NT2/D1 (cell line): ENCODE data around the gene NAP1L5.

Source experiments
- DNase-seq: peaks from one replicate; pipeline ENCODE4 v3.0.0-alpha.2; 2011; ENCODE audit warnings: low read depth, low spot score
- H3K27me3 ChIP-seq: 2 replicates; pipeline ENCODE4 v1.6.0; 2011; ENCODE audit warnings: mild to moderate bottlenecking; ENCODE audit not compliant: insufficient read length, insufficient read depth
- H3K36me3 ChIP-seq: 2 replicates; pipeline ENCODE4 v1.6.1; 2011; ENCODE audit warnings: mild to moderate bottlenecking, low read length, mixed read lengths; ENCODE audit not compliant: insufficient read depth, insufficient read length
- H3K4me1 ChIP-seq: 2 replicates; pipeline ENCODE4 v1.5.1; 2011; ENCODE audit not compliant: insufficient read depth, insufficient read length
- H3K4me3 ChIP-seq: 2 replicates; pipeline ENCODE4 v1.5.1; 2011; ENCODE audit warnings: low read depth; ENCODE audit not compliant: insufficient read length
- H3K9ac ChIP-seq: 2 replicates; pipeline ENCODE4 v1.6.0; 2011; ENCODE audit warnings: low read depth; ENCODE audit not compliant: insufficient read length
- H3K9me3 ChIP-seq: 2 replicates; pipeline ENCODE4 v1.5.1; 2011; ENCODE audit warnings: mild to moderate bottlenecking, low read length; ENCODE audit not compliant: insufficient read depth
- SUZ12 ChIP-seq: IDR thresholded peaks from 2 replicates; pipeline ENCODE4 v1.6.1; 2011; ENCODE audit not compliant: insufficient read length, insufficient read depth; ENCODE audit errors: extremely low read depth
- YY1 ChIP-seq: IDR thresholded peaks from 2 replicates; pipeline ENCODE4 v1.6.1; 2011; ENCODE audit not compliant: insufficient read length, insufficient read depth
- ZNF274 ChIP-seq: IDR thresholded peaks from 2 replicates; pipeline ENCODE4 v1.6.1; 2011; ENCODE audit warnings: mild to moderate bottlenecking, low read depth, low read length

Gene NAP1L5

DNA sequence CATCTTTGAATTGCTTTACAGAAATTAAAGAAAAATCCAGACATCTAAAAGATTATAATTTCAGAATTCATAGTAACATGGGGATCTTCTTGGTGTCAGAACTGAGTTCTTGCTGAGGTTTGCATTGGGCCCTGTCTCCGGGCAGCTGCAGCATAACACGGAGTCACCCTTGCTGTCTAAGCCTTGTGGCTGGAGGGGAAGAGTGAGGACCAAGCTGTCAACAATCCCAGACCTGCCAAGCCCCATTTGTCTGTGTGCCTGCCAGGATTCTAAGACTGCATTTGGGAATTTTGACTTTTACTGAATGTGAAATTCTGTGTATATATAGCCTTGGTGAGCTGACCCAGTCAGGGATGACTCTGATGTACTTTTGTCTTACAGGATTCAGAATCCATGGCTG is 25.2 kb upstream of the NAP1L5 start:
- no peak for DNase-seq
- Histone ChIP-seq H3K4me3 (no peak overlapping the region), H3K27me3 (no peaks in the 10 kb centered on the region), H3K9ac (no peak overlapping the region), H3K9me3 (peaks cover 2% of the 10 kb centered on the region; the same call in 1 of the 2 replicates), H3K36me3 (peaks cover 5% of the 10 kb centered on the region), H3K4me1 (no peaks in the 10 kb centered on the region)
- no peak for TF ChIP-seq ZNF274
- no peak for TF ChIP-seq SUZ12

DNA sequence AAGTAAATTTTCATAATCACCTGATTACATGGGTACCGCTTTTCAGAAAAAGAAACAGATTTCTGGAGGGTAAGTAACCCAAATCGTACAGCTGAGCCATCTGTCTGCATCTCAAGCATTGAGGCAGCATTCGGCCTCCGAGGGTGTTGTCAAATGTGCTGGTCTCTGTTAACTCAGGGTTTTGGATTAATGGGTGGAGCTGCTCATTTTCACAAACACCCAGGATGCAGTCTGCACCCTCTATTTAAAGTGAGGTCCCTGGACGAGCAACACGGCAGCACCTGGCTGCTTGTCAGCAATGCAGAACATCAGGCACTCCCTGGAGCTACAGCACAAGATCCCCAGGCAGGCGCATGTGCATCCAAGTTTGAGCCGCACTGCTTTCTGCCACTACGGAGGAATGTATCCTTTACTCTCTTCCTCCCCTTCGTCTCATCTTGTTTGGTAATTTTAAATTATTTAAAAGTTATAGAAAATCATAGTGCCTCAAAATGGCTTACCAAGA is 24.7 kb upstream of the NAP1L5 start:
- Histone ChIP-seq H3K9me3 (peaks cover 6% of the 10 kb centered on the region; the same call in 1 of the 2 replicates), H3K4me3 (no peak overlapping the region), H3K36me3 (no peaks in the 10 kb centered on the region), H3K27me3 (no peaks in the 10 kb centered on the region), H3K9ac (no peak overlapping the region), H3K4me1 (no peaks in the 10 kb centered on the region)
- TF ChIP-seq ZNF274 (no peak), YY1 (no peak), SUZ12 (no peak)
- DNase-seq: no peak

- no peak for DNase-seq
- no peaks in the 10 kb centered on the region for H3K36me3 ChIP-seq
- H3K4me1 ChIP-seq: no peaks in the 10 kb centered on the region
- no peak overlapping the region for H3K9ac ChIP-seq
- H3K4me3 ChIP-seq: no peak overlapping the region
- TF ChIP-seq YY1 (no peak), ZNF274 (no peak), SUZ12 (no peak)
- peaks cover 12% of the 10 kb centered on the region for H3K9me3 ChIP-seq
- no peaks in the 10 kb centered on the region for H3K27me3 ChIP-seq
Observed at GRCh38 chr4:88720451-88721428, 23.1 kb upstream of the NAP1L5 start.

GRCh38 chr4:88719381-88719780 is 21.8 kb upstream of the NAP1L5 start:
- TF ChIP-seq YY1: no peak
- TF ChIP-seq SUZ12: no peak
- no peak for TF ChIP-seq ZNF274
- no peak overlapping the region for H3K9ac ChIP-seq
- no peaks in the 10 kb centered on the region for H3K27me3 ChIP-seq
- DNase-seq: no peak
- H3K4me3 ChIP-seq: no peak overlapping the region
- no peaks in the 10 kb centered on the region for H3K4me1 ChIP-seq
- no peaks in the 10 kb centered on the region for H3K36me3 ChIP-seq
- H3K9me3 ChIP-seq: peaks cover 12% of the 10 kb centered on the region

- no peak overlapping the region for H3K4me3 ChIP-seq
- H3K9me3 ChIP-seq: peaks cover 12% of the 10 kb centered on the region
- no peak overlapping the region for H3K9ac ChIP-seq
- H3K36me3 ChIP-seq: no peaks in the 10 kb centered on the region
- H3K27me3 ChIP-seq: no peaks in the 10 kb centered on the region
- TF ChIP-seq YY1 (no peak), ZNF274 (no peak), SUZ12 (no peak)
- H3K4me1 ChIP-seq: no peaks in the 10 kb centered on the region
- DNase-seq: no peak
Observed at GRCh38 chr4:88718098-88718497, 20.5 kb upstream of the NAP1L5 start.

DNA sequence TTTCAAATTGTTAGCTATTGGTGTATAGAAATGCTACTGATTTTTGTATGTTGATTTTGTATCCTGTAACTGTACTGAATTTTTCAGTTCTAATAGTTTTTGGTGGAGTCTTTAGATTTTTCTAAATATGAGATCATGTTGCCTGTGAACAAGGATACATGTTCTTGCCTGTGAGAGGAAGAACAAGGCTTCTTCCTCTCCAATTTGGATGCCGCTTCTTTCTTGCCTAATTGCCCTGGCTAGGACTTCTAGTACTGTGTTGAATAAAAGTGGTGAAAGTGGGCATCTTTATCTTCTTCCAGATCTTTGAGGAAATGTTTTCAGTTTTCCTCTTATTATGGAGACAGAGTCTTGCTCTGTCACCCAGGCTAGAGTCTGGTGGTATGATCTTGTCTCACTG is 16.2 kb upstream of the NAP1L5 start:
- TF ChIP-seq ZNF274 (no peak), SUZ12 (no peak), YY1 (no peak)
- H3K4me3 ChIP-seq: no peak overlapping the region

DNA sequence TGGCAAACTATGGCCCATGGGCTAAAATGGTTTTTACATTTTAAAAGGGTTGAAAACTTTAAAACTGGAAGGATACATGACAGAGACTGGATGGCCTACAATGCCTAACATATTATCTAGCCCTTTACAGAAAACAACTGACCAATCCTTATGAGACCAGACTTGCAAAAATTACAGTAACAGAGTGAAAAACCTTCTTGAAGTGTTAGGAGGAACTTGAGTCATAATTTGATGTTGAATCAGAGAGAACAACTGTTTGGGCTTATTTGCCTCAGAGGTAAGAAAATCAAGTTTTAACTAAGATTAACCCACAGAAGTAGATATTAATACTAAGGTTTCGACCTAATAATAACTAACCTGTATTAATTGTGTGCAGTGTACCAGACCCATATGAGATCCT is 12.4 kb upstream of the NAP1L5 start:
- H3K4me3 ChIP-seq: no peak overlapping the region
- DNase-seq: no peak
- TF ChIP-seq ZNF274 (no peak), SUZ12 (no peak)
- H3K9ac ChIP-seq: no peak overlapping the region
- H3K36me3 ChIP-seq: no peaks in the 10 kb centered on the region
- H3K9me3 ChIP-seq: no peaks in the 10 kb centered on the region
- no peaks in the 10 kb centered on the region for H3K27me3 ChIP-seq
- no peaks in the 10 kb centered on the region for H3K4me1 ChIP-seq

More for the DNA sequence above, 16.2 kb upstream of the NAP1L5 start:
- Histone ChIP-seq H3K36me3 (no peaks in the 10 kb centered on the region), H3K27me3 (no peaks in the 10 kb centered on the region), H3K4me1 (no peaks in the 10 kb centered on the region), H3K9me3 (peaks cover 12% of the 10 kb centered on the region), H3K9ac (no peak overlapping the region)
- DNase-seq: no peak
